ENCODE measurements around the gene SP9. TPM values are rescaled to one million over a fixed set of nuclear protein-coding genes. Genes with fewer than 3 reads are reported as not detected.

The SP9 gene
- total and polyA plus RNA-seq, 10 of the 15 experiments (the other 5 are each of a cell fraction or from before 2014, with no cell fraction given): not detected

DNA sequence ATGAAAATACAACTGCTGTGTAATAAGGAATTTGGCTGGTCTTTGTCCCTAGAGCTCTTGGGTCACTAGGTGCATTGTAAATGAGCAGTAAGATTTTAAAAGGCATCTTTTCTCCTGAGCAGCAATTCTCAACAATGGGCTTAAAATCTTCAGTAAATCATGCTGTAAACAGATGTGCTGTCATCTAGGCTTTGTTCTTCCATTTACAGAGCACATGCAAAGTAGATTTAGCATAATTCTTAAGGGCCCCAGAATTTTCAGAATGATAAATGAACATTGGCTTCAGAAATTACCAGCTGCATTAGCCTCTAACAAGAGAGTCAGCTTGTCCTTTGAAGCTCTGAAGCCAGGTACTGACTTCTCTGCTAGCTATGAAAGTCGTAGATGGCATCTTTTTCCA lies 33.9 kb downstream of the SP9 start:
- ChIA-PET CTCF (interaction anchor here (1.2 to 1.3 kb wide), 2 partner anchors 27 to 329 kb away, joined by 3 to 8 read pairs; no protein-coding TSS in a partner anchor), SMC1A (ENCODE audit: uncharacterized antibody, unreplicated experiment) (interaction anchor here (0.9 to 1.6 kb wide), 3 partner anchors 11 to 32 kb away, joined by 3 read pairs; no protein-coding TSS in a partner anchor), RAD21 (ENCODE audit: unreplicated experiment) (no interaction called here), POLR2A (interaction anchor here (0.5 kb wide), 1 partner anchor 255 kb away, joined by 3 read pairs; no protein-coding TSS in a partner anchor)
- in situ Hi-C loops (cut with MboI): no loop called here
- H3K4me1 ChIP-seq (ENCODE audit: control insufficient read depth, insufficient read depth, low read length): no peaks in the 10 kb centered on the region
- no TSS peak for BruUV-seq (replicated peaks)
- H3K27ac ChIP-seq (ENCODE audit: control insufficient read depth, insufficient read depth): no peak overlapping the region
- H3K27me3 ChIP-seq (replicated peaks in 1 of 2; ENCODE audit: control insufficient read depth in 2 of 2, insufficient read depth in 2 of 2, low read length in 1 of 2): no peaks in the 10 kb centered on the region
- H3K4me3 ChIP-seq: no peak overlapping the region
- TF ChIP-seq TCF7 (IDR thresholded peaks at IDR 0.05; ENCODE audit: borderline replicate concordance) (no peak), SIN3A (IDR thresholded peaks at IDR 0.05; ENCODE audit: low read depth, low read length) (no peak), ATF7 (IDR thresholded peaks at IDR 0.05; ENCODE audit: low read depth) (no peak), YY1 (IDR thresholded peaks at IDR 0.05; ENCODE audit: low read depth, low read length) (no peak), SMARCA5 (IDR thresholded peaks at IDR 0.05) (no peak)
- H3K9ac ChIP-seq (ENCODE audit: control insufficient read depth, insufficient read depth, low read length): no peak overlapping the region
- no peak overlapping the region for H3K4me2 ChIP-seq (ENCODE audit: control insufficient read depth, insufficient read depth)
- no peak for ATAC-seq
- no peaks in the 10 kb centered on the region for H3K79me2 ChIP-seq (ENCODE audit: control insufficient read depth, insufficient read depth, low read length)
- no peak overlapping the region for H2AFZ ChIP-seq (ENCODE audit: control insufficient read depth, low read depth, low read length)
- H3K9me3 ChIP-seq (replicated peaks; ENCODE audit: control insufficient read depth, insufficient read depth, low read length): peaks cover 6% of the 10 kb centered on the region; the same call in 1 of the 3 replicates
- FAIRE-seq: no peak
- WGBS (ENCODE audit: insufficient coverage, insufficient replicate concordance, low lambda C conversion rate, missing lambda C conversion rate): 94% methylated on average over 1 of the region's 1 CpG
- intact Hi-C loops (cut with micrococcal nuclease; ENCODE audit: unreplicated experiment): no loop called here
- DNase-seq (ENCODE audit: low read depth, low spot score): no peak
- H3K36me3 ChIP-seq (ENCODE audit: control insufficient read depth in 2 of 2, insufficient read depth in 2 of 2, low read length in 1 of 2): peaks cover 1 to 10% of the 10 kb centered on the region in 2 experiments; a peak in 3 of 4 replicates
- no peaks in the 10 kb centered on the region for H4K20me1 ChIP-seq (ENCODE audit: control insufficient read depth, insufficient read depth)

DNA sequence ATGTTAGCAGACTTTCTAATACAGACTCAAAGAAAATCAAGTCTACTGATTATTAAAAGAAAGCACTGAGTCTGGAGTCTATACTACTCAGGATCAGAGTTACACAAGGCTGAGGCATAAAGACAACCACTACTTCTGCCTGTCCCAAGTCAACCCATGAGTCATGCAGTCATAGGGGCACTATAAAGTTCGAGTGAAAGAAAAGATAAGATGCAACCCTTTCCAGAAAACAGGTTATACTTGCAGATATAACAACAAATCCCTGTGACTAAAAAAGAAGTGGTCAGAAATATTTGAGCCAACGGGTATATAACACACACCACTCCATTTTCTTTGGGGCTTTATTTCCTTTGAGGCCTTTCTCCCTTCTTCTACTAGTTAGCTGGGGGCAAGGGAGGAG lies 42.2 kb downstream of the SP9 start:
- SMC1A ChIA-PET (ENCODE audit: uncharacterized antibody, unreplicated experiment): interaction anchor here (0.7 to 0.9 kb wide), 2 partner anchors 14 to 154 kb away, joined by 3 read pairs; no protein-coding TSS in a partner anchor
- in situ Hi-C loops (cut with MboI) (no loop called here), intact Hi-C loops (cut with micrococcal nuclease; ENCODE audit: unreplicated experiment) (no loop called here)
- Histone ChIP-seq H3K79me2 (ENCODE audit: control insufficient read depth, insufficient read depth, low read length) (no peaks in the 10 kb centered on the region), H3K9ac (ENCODE audit: control insufficient read depth, insufficient read depth, low read length) (no peak overlapping the region), H4K20me1 (ENCODE audit: control insufficient read depth, insufficient read depth) (no peaks in the 10 kb centered on the region), H3K27ac (ENCODE audit: control insufficient read depth, insufficient read depth) (no peak overlapping the region), H3K36me3 (ENCODE audit: control insufficient read depth in 2 of 2, insufficient read depth in 2 of 2, low read length in 1 of 2) (peaks cover 0 to 21% of the 10 kb centered on the region in 2 experiments; a peak in 1 of 4 replicates), H3K4me2 (ENCODE audit: control insufficient read depth, insufficient read depth) (no peak overlapping the region), H2AFZ (ENCODE audit: control insufficient read depth, low read depth, low read length) (no peak overlapping the region), H3K9me3 (replicated peaks; ENCODE audit: control insufficient read depth, insufficient read depth, low read length) (no peaks in the 10 kb centered on the region), H3K4me1 (ENCODE audit: control insufficient read depth, insufficient read depth, low read length) (no peaks in the 10 kb centered on the region), H3K4me3 (no peak overlapping the region), H3K27me3 (replicated peaks in 1 of 2; ENCODE audit: control insufficient read depth in 2 of 2, insufficient read depth in 2 of 2, low read length in 1 of 2) (no peaks in the 10 kb centered on the region)
- RAD21 ChIA-PET (ENCODE audit: unreplicated experiment): no interaction called here
- FAIRE-seq: no peak
- DNase-seq (ENCODE audit: low read depth, low spot score): no peak
- WGBS (ENCODE audit: insufficient coverage, insufficient replicate concordance, low lambda C conversion rate, missing lambda C conversion rate): 60% methylated on average over 2 of the region's 2 CpGs
- BruUV-seq (replicated peaks): TSS peak; percentile 27
- ATAC-seq: no peak
- TF ChIP-seq SREBF1 (IDR thresholded peaks at IDR 0.05; ENCODE audit: low read length): no peak
- no peak for TF ChIP-seq SREBF2 (IDR thresholded peaks at IDR 0.05; ENCODE audit: low read length)
- POLR2A ChIA-PET: interaction anchor here (0.6 kb wide), 1 partner anchor 270 kb away, joined by 3 read pairs; no protein-coding TSS in a partner anchor
- CTCF ChIA-PET: no interaction called here

All from GM12878 (cell line).